ENCODE data around the gene C10orf90.

The C10orf90 gene

DNA sequence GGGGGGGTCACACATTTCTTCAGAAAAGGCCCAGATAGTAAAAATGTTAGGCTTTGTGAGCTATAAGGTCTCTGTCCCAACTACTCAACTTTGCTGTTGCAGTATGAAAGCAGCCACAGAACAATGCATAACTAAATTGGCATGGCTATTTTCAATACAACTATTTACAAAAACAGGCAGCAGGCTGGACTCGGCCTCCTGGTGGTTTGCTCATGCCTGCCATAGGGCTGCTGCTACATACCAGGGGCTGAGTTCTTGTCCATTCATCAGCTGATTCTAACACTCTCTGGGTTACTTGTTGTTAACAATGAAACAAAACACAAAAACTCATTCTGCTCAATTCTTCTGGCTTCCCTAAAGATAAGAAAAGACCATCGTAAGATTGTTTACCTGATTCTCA, 172.8 kb downstream of the C10orf90 start:
- DNase-seq = no peak

DNA sequence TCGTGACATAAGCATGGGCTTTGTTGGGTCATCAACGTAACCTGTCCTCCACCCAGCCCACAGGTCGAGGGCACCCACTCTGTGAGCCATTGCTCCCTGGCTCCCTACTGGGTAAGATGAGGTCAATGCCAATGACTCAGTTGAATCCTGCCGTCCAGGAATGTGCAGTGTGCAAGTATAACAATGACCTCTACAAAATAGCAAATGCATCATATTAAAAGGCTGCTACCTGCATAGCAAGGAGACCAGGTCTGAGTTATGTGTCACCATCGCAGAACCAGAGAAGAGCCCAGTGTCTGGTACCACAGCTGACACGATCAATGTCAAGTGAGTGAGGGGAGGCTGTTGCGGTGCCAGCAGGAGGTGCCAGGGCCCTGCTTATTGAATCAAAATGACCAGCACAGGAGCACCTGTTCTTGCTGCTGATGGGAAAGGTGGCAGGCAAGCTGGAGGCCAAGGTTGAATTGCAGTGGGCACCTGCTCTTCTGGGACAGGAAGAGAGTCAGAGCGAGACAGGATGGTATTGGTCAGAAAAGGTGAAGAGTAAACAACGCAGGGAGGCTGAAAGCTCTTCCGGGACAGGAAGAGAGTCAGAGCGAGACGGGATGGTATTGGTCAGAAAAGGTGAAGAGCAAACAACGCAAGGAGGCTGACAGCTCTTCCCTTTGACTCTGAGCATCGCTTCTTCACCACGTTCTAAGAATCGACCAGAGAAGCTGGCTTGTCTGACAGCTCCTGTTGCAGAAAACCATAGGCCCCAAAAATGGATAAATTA, 173.5 kb downstream of the C10orf90 start:
- DNase-seq = no peak

- DNase-seq = no peak
Observed at GRCh38 chr10:126491476-126491875, 179.0 kb downstream of the C10orf90 start.

DNA sequence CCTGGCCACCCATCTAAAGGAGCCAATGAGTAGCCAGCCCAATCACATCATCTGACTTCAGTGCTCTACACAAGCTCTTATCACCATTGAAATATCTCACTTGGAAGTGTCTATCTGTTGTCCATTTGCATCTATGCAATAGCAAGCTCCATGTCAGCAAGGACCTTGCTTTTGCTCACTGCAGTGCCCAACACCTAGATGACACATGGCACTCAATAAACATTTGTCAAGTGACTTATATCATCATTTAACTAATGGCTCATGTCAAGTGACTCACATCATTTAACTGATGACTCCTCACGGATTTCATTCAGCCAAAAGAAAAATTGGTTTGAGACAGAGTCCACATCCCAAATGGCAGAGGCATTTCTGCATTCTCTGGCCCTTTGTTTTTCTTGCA, 189.3 kb downstream of the C10orf90 start:
- DNase-seq = no peak

GRCh38 chr10:126480648-126481047, 189.8 kb downstream of the C10orf90 start:
- no peak for DNase-seq

DNA sequence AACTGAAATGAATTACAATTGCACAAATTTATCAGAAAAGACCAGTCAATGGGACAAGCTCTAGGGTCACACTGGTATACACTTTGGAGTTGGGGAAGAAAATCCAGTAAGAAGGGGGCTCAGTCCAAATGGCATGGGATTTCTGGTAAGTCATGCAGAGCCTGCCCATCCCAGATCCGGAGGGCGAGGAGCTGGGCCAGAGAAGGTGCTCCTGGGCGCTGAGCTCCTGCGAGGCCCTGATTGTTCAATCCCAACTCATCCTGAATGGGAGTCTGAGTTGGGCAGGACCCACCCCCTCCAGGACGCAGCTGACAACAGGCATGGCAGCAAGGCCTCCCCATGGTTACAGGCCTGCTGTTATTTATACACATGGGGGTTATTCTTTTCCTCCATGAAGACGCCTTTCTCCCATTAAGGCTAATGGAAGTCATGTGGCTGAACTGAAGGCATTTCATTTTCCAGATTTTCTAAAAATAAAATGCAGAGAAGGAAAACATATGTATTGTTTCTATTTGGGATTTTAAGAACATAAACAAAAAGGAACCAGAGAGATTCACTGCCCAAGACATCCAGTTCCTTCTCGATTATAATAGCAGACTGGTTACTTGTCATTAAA, 191.1 kb downstream of the C10orf90 start:
- DNase-seq = no peak

DNA sequence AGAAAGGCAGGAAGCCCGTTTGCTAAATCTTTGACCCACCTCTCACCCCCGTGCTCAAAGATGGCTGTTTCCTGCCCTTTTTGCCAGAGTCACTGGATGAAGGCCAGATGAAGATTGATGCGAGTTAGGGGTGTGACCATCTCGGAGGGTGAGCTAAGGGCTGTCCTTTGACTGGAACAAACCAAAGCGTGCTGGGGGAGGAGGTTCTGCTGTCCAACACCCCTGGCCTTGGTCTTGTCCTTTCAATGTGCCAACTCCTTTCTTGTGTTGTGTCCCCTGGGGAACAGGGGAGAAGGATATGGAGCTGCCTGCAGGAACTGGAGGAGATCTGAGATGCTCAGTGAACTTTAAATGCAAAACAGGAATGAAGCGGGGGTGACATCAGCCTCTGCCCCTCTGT, 191.9 kb downstream of the C10orf90 start:
- DNase-seq = no peak

DNA sequence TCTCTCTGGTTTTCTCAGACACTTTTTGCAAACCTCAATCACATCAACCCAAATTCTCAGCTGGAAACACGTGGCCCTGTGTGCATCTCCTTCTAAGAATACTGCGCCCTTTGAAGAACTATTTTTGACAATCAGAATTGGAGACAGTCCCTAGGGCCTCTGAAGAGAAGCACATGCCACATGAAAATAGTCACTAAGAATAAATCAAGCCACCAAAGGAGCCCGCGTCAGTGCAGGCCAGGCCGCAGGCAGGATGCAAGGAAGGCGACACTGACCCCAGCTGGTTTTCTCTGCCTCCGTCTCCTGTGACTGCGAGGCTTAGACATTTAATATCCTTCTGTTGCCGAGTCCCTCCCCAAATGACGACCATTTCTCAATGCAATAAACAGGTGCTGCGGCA, 194.2 kb downstream of the C10orf90 start:
- no peak for DNase-seq

DNA sequence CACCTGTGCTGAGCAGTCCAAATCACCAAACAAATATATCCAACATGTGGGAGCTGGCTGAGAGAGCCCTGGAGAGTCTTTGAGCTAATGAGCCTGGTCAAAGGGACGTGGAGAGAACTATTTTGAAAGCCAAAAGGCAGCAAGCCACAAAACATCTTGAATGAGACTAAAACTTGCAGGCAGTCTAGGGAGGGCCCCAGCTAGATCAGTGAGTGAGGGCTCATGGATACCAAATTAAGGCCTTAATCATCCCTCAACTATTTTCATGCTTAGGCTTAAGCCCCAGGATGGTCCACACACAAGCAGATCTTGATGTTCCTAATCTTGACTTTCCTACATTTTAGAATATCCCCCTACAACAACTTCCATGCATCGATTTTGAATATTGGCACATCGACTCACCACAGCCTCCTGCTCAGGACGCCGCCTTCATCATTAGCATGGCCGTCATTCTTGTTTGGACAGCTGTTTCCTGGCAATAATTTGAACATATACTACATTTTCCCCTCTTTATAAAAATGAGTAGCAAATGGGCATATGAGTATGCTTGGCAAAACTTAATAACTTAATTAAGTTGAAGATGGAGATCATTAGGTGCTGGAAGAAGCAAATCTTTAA, 195.3 kb downstream of the C10orf90 start:
- no peak for DNase-seq

DNA sequence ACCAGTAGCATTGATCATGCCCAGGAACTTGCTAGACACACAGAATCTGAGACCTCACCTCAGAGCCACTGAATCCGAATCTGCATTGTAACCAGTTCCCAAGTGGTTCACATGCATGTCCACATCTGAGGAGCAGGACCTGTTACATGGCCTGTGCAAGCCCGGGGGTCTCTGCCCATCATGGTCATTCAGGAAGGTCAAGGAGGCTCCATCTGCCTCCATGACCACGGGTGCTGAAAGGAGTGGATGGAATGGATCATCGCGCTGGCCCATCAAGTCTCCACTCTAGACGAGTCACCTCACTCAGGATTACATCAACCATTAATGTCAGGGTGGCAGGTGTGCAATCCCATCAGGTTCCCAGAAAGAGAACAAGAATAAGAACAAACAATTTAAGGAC, 196.5 kb downstream of the C10orf90 start:
- no peak for DNase-seq

DNA sequence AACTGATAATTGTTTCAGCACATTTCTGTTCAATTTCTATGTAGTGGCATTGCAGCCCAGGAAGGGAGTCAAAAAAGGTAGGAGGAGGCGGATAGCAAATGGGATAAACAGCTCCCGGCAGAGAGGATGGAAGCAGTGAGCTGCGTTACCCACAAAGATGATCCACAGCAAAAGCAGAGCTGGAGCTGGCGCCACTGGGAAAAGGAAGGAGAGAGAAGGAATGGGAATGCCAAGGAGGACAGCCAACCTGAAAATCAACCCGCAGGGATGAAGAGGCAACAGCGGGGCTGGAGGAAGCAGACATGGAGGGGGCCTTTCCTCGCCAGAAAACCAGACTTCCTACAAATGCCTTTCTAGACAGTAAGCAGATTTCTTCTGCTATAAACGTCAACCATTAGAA, 199.5 kb downstream of the C10orf90 start:
- no peak for DNase-seq

DNA sequence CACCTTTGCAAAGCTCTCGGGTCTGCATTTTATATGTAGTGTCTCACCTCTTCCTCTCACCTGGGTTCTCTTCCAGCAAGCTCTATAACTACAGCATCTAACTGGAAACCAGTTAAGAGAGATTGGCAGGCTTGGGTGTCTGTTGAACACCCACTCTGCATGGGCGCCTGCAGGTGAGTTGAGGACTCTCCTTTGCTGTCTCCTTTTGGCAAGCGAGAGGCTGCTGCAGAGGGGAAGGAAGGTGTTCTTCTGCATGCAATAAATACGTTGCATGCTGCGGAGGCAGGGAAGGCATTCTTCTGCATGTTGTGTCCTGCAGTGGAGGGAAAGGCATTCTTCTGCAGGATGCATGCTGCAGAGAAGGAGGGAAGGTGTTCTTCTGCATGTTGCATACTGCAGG, 200.8 kb downstream of the C10orf90 start:
- no peak for DNase-seq

DNA sequence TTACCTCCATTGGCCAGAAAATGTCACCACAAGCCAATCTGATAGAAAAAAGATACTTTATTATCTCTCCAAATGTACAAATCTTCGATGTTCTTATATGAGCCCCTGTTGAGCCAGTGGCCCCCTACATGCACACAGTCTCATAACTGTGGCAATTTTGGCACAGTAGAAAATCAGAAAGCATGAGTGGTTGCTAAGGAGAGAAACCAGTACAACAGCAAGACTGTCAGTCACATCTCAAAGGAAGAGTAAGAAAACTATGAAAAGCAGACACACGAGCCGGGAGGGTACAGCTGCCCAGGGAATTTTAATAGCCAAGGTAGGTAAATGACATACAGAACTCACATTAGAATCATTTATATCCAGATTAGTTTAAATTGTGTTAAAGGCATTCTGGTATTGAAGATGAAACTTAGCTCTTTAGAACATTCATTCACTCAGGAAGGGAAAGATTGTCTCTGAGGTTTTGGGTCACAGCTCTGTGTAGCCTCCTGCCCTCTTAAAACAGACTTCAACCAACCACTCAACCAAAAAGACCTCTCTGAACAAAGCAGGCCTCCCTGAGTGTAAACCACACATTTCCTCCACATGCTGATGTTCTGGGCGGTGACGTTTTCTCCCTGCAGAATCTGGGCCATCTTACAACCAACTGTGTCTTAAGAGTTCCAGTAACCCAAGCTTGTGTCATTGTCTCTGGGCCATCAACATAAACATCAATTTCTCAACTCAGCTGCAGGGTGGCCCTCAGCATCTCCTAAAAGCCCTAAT, 201.4 kb downstream of the C10orf90 start:
- no peak for DNase-seq

GRCh38 chr10:126468467-126468866, 202.0 kb downstream of the C10orf90 start:
- no peak for DNase-seq

GRCh38 chr10:126465771-126466170, 204.7 kb downstream of the C10orf90 start:
- DNase-seq = no peak

GRCh38 chr10:126463286-126463685, 207.2 kb downstream of the C10orf90 start:
- no peak for DNase-seq

- no peak for DNase-seq
Observed at GRCh38 chr10:126461289-126461940, 209.1 kb downstream of the C10orf90 start.

DNA sequence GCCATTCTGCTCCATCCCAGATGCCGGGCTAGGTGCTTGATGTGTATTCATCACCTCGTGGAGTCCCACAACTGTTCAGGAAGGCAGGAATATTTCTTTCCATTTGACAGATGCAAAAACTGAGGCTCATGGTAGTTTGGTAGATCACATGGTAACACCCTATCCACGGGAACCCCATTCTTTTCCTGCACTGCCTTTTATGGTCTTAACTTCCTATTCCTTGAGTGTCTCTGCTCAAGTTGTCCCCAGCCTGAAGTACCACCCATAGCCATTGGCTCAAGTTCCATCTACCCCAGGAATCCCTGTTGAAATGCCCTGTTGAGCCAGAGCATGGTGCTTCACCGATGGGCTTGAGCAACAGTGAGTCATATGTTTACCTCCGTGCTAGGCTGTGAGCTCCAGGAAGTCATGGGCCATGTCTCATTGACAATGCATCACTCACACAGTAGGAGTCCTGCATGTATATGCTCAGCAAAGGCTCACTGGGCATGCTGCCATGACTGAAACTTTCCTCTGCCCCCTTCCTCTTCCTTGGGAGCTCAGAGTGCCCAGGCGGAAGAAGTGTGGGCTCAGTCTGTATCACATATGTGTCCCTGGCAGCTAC, 210.5 kb downstream of the C10orf90 start:
- no peak for DNase-seq

DNA sequence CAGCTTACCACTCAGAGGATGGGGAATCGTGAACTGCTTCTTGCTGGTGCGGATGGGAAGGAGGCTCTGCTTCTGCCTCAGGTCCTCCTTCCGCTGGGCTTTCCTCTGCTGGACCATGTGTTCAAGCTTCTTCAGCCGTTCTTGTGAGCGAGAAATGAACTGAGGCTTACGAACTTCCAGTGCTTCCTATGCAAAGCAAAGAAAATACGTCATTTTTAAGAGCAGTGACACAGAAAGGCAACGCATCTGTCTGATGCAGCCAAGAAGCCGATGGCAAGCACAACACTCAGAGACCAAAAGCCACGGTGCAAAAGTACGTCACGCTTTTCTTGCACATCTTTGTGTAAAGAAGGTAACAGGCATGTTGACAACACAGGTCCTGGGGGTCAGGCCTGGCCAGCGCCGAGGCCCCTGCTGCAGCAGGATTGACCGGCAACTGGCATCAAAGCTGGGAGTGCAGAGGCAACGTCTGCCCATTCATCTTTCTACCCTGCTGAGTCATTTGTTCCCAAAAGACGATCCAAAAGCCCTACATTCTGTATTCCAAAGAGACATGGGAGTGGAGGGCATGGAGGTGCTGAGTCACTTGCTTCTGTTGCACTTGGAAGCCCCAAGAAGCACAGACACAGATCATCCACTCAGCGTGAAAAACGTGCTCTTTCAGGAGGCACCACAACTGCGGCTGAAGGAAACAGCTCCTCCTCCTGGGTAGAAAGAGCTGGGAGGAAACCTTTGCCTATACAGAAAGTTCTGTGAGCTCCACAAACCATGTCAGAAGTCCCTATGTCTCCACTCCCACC, 211.3 kb downstream of the C10orf90 start:
- DNase-seq = no peak

GRCh38 chr10:126458466-126458865, 212.0 kb downstream of the C10orf90 start:
- DNase-seq = no peak

GRCh38 chr10:126456632-126457031, 213.9 kb downstream of the C10orf90 start:
- no peak for DNase-seq

All from NCI-H187 (cell line).